Stimulated activated CD4-positive, alpha-beta T cell treated with anti-CD3 and anti-CD28 coated beads, TNF-alpha, amount 100 ng/mL, for 1 hour (primary cell): Measurements from ENCODE around the gene WFDC13.
"Not testable (repeated sequence)": the region's sequence is repeated elsewhere in the genome, so short reads cannot be mapped to it uniquely, and the experiment has no call there.

Source experiments
- DNase-seq, 3 donors: peaks; one replicate each; pipeline ENCODE4 v3.0.0-alpha.2; 2020; ENCODE audit warnings: low read depth in 3 of 3, low spot score in 1 of 3

The WFDC13 gene

DNA sequence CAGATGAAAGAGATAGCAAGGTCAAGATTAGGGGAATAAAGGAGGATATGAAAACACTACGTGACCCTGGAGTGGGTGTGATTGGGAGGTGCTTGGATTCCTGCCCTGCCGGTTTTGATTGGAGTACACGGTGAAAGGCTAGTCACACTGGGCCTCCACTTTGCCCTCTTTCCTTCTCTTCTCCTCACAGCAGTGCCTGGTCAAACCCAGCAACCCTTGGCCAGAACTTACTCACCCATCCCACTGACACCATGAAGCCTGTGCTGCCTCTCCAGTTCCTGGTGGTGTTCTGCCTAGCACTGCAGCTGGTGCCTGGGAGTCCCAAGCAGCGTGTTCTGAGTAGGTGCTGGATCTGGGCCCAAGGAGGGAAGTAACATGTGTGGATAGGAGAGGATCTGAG lies at the start of gene WFDC13:
Gene WFDC13, plus strand, starts transcription at position 166 of the 400 bp plus-strand sequence. Its CDS starts 86 bp downstream, at position 252.
- no peak for DNase-seq

DNA sequence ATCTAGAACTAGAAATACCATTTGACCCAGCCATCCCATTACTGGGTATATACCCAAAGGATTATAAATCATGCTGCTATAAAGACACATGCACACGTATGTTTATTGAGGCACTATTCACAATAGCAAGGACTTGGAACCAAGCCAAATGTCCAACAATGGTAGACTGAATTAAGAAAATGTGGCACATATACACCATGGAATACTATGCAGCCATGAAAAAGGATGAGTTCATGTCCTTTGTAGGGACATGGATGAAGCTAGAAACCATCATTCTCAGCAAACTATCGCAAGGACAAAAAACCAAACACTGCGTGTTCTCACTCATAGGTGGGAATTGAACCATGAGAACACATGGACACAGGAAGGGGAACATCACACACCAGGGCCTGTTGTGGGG lies 44.8 kb upstream of the WFDC13 start:
- DNase-seq: not testable (repeated sequence)

DNA sequence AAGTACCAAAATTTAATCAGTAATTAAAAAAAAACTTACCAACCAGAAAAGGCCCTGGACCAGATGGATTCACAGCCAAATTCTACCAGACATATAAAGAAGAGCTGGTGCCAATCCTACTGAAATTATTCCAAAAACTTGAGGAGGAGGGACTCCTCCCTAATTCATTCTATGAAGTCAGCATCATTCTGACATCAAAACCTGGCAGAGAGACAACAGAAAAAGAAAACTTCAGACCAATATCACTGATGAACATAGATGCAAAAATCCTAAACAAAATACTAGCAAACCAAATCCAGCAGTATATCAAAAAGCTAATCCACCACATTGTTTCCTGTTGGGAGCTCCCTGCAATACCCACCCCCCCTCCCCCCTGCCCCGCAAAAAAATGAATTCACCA lies 31.7 kb upstream of the WFDC13 start, which contains the start of gene WFDC11:
Gene WFDC11, minus strand, starts transcription at position 101 of the 400 bp plus-strand sequence. CDS start 19,639 bp downstream, outside the sequence.
- no peak for DNase-seq

GRCh38 chr20:45672765-45673164 lies 29.1 kb upstream of the WFDC13 start:
- DNase-seq: no peak

DNA sequence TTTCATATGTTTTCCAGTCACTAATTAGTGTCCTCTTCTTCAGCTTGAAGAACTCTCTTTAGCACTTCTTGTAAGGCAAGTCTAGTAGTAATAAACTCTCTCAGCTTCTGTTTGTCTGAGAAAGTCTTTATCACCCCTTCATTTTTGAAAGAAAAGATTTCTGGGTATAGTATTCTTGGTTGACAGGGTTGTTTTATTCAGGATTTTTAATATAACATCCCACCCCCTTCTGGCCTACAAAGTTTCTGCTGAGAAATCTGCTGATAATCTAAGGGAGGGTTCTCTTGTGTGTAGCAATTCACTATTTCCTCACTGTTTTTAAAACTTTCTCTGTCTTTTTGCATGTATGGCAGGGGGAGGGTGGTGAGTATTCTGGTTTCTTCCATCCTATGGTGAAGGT lies 22.2 kb upstream of the WFDC13 start:
- DNase-seq: no peak

DNA sequence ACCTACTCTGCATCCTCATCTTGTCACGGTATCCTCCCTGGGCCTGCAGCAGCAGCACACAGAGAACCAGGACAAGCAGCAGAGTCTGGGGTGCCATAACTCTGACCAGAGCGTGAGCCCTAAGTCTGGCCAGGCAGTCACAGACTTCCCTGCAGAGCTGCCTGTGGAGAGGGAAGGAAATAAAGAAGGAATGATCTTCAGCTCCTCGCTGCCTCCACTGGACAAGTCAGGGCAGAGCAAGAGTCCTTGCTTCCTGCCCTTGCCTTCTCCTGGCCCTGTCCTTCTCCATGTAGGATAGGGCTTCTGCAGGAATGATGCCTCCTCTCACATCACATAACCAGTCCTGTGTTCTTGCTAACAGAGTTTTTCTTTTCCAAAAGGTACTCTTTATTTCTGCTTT lies 15.9 kb upstream of the WFDC13 start:
- no peak for DNase-seq

DNA sequence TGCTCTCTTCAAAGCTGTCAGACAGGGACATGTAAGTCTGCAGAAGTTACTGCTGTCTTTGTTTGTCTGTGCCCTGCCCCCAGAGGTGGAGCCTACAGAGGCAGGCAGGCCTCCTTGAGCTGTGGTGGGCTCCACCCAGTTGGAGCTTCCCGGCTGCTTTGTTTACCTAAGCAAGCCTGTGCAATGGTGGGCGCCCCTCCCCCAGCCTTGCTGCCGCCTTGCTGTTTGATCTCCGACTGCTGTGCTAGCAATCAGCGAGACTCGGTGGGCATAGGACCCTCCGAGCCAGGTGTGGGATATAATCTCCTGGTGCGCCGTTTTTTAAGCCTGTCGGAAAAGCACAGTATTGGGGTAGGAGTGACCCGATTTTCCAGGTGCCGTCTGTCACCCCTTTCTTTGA lies 8.5 kb upstream of the WFDC13 start:
- DNase-seq: not testable (repeated sequence)

- no peak for DNase-seq
Measured at GRCh38 chr20:45695496-45695895, 6.3 kb upstream of the WFDC13 start.

DNA sequence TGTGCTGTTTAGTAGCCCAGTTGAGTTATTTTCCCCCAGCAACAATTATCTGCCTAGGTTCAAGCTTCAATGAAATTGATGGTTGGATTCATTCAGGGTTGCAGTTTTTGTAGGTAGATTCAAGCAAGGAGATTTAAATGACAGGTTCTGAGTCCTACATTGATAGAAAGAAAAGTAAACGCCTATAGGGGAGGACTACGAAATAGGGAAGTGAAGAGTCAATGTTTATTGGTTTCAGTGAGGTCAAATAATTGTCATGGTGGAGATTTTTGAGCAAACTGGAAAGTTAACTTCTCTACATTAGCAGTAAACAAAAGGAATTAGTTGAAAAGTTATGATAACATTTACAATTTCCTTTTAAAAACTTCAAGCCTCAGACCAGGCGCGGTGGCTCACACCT lies 734 bp upstream of the WFDC13 start:
- no peak for DNase-seq

DNA sequence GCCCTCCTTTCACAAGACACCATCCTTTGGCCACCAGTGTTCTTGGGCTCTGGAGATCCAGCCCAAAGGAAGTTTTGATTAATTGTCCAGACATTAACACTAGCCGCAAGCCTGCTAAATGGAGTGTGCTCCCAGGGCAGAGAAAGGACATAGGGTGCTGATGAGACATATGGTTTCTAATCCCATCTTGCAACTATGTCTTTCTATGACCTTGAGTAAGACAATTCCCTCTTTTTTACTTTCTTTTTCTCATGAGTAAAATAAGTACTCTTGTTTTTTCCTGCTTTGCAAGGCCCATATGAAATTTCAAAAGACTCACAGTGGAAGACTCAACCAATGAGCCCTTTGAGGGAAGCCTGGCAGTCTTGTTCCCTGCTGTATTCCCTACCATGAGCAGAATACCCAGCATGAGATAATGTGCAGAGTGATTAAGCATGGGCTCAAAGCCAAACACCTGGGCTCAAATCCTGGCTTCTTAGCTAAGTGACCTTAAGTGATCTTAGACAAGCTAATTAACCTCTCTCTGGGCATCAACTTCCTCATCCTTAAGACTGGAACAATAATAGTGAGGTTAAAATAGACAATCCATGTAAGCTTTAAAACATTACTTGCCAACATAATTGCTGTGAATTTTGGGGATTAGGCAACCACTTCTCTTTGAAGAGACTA lies 3.3 kb downstream of the WFDC13 start, which contains the start of gene WFDC10B:
Gene WFDC10B, minus strand, starts transcription at position 51 of the 669 bp plus-strand sequence. CDS start 19,027 bp downstream, outside the sequence.
- no peak for DNase-seq

DNA sequence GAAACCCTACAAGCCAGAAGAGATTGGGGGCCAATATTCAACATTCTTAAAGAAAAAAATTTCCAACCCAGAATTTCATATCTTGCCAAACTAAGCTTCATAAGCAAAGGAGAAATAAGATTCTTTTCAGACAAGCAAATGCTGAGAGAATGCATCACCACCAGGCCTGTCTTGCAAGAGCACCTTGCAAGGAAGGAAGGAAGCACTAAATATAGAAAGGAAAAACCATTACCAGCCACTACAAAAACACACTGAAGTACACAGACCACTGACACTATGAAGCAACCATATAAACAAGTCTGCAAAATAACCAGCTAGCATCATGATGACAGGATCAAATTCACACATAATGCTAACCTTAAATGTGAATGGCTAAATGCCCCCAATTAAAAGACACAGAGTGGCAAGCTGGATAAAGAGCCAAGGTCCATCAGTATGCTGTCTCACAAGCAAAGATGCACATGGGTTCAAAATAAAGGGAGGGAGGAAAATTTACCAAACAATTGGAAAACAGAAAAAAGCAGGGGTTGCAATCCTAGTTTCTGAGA lies 14.4 kb downstream of the WFDC13 start:
- DNase-seq: not testable (repeated sequence)

DNA sequence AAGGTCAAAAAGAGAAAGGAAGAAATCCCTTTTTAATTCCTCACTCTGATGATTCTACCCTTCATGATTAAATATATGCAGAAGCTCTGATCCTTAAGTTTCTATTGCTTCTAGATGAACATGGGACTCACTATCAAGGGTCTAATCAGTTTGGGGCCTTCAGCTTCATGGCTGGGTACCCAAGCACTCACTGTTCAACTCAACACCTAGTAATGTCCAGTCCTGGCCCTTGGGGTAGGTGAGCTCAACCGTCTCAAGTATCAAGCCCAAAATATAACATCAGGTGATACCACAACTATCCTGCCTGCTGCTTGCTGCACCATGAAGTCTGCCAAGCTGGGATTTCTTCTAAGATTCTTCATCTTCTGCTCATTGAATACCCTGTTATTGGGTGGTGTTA lies 20.2 kb downstream of the WFDC13 start, which contains the start of gene SPINT4:
Gene SPINT4, plus strand, starts transcription at position 301 of the 400 bp plus-strand sequence. Its CDS starts 21 bp downstream, at position 322.
- DNase-seq: no peak

DNA sequence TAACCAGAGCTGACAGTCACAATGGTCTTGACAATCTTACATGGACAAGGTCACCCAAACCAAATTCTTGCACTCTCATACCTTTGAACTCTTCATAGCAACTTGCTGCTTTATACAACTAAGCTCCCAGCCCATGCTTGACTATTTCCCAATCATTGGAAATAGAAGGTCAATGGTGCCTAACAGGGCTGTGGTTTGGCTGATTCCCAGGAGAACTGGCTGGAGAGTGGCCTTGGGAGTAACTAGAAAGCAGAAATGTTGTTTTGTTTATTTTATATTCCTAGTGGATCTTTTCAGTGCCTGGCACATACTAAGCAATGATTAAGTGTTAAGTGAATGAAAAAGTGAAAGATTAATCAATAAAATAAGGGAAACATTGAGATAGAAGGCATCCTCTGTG lies 23.3 kb downstream of the WFDC13 start:
- no peak for DNase-seq

DNA sequence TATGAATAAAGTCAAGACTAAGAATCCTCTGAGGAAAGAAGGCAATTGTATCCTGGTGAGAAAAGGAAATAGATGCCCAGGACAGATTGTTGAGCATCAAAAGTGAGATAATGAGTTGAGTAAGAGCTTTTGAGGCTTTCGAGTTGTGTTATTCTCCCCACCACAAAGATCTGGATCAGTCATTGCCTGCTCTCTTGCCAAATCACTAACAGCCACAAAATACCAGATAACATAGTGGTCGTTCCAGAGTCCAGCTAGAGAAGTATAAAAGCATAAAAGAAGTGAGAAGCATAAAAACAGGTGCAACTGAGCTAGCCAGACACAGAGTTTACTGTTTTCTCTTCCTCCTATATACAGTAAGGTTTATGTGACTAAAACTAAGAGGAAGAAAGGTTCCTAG lies 25.2 kb downstream of the WFDC13 start:
- DNase-seq: no peak

- DNase-seq: no peak
Measured at GRCh38 chr20:45732199-45732598, 30.4 kb downstream of the WFDC13 start.

GRCh38 chr20:45735552-45735951 lies 33.7 kb downstream of the WFDC13 start:
- no peak for DNase-seq

DNA sequence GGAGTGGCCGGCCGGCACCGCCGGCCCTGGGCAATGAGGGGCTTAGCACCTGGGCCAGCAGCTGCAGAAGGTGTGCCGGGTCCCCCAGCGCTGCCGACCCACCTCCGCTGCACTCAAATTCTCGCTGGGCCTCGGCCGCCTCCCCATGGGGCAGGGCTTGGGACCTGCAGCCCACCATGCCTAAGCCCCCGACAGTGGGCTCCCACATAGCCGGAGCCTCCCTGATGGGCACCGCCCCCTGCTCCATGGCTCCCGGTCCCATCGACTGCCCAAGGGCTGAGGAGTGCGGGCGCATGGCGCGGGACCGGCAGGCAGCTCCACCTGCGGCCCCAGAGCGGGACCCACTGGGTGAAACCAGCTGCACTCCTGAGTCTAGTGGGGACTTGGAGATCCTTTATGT lies 34.1 kb downstream of the WFDC13 start:
- no peak for DNase-seq

DNA sequence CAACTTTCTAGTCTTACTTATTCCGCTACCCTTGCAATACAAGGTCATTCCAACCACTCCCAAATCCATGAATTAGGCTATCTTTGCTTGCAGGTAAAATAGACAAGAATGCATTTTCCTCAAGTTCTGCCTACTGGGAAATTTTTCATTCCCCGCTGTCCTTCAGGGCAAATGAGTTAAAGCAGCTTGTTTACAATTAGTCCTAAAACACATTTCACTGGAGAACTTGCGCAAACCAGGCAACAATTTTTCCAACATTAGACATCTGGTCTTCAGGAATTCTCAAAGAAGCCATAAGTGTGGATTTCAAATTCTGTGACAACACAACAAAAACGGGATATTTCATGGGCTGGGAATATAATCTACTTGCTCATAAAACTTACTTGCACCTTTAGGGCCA lies 40.8 kb downstream of the WFDC13 start:
- no peak for DNase-seq

DNA sequence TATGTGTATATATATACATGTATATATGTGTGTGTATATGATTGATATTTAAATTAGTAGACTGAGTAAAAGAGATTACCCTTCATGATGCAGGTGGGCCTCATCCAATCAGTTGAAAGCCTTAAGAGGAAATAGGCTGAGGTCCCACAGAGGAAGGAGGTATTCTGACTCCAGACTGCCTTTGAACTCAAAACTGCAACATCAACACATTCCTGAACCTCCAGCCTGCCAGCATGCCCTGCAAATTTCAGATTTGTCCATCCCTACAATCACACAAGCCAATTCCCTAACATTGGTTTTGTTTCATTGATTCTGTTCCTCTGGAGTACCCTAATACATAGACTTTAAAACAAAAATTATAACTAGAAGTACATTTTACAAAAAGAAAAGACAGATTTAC lies 43.2 kb downstream of the WFDC13 start:
- DNase-seq: no peak

DNA sequence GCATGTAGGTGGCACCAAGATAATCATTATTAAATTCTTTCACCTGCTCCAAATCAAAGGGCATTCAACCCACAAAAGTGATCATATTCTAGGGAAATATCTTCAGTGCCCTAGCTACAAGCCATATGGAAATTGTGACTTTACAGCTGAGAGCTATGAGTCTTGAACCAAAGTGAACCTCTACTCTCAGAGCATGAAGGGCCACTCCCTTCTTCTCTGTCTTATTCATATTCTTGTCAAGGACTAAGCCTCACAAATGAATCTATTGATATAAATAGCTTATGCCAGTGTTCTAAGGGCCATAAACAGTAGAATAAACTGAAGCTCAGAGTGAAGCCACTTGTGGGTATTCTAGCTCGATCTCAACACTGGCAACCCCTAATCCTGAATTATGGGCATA lies 49.9 kb downstream of the WFDC13 start:
- DNase-seq: no peak

DNA sequence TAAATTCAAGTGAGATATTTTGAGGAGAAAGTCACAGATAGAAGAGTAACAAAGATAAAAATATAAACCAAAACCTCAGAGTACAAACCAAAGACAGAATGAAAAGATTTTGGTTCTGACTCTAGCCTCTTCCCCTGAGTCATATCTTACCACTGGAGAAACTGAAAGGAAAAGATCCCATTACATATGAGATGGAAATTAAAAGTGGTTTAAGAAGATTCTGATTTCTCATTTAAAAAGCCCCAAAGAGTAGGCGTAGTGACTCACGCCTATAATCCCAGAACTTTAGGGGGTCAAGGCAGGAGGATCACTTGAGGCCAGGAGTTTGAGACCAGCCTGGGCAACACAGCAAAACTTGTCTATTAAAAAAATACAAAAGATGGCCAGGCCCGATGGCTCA lies 50.9 kb downstream of the WFDC13 start:
- no peak for DNase-seq

- DNase-seq: no peak
Measured at GRCh38 chr20:45758096-45758495, 56.3 kb downstream of the WFDC13 start.
